ENCODE measurements around the gene QRFPR.
"Not testable (repeated sequence)": the region's sequence is repeated elsewhere in the genome, so short reads cannot be mapped to it uniquely, and the experiment has no call there.

QRFPR gene

DNA sequence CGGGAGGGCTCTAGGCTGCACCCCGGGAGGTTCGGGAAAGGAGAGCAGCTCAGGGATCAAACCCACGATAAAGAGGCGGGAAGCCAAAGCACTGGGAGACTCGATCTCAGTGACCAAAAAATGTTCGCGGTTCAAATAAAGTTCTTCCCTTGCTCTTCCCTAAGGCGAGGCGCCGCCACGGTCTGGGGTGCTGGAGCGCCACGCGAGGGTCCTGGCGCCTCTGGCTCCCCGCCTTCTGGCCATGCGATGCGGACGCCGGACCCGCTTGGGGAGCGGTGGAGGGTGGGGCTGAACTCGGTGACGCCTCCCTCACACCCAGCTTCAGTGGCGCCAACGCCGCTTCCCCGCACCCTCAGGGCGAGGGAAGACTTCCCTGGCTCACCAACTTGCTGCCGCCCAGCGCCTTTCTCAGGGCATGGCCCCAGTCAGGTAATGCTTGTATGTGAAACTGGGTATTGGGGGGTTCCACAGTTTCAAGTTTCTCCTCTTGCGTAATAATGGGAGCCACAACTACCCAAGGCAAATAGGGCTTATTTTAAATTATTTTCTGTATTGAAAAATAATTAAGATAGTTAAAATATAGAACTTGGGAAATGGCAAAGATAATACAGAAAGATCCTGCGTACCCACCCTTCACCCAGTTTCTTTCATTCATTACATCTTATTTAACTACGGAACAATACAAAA is at the start of gene QRFPR:
QRFPR (minus strand) TSS at position 243 of the 687 bp plus-strand sequence. CDS start 371 bp downstream, outside the sequence.
- H3K36me3 ChIP-seq = no peaks in the 10 kb centered on the region
- peaks cover 86% of the 10 kb centered on the region for H3K27me3 ChIP-seq
- H3K27ac ChIP-seq = no peak within 1 kb of the TSS
- H3K4me1 ChIP-seq (ENCODE audit: control insufficient read depth in 1 of 2, insufficient read depth in 1 of 2, low read depth in 1 of 2, low read length in 1 of 2) = no peaks in the 10 kb centered on the region
- H3K4me3 ChIP-seq (ENCODE audit: low read depth in 1 of 2, low read length in 1 of 2) = no peak within 1 kb of the TSS
- no peak for TF ChIP-seq CTCF (IDR thresholded peaks at IDR 0.05)
- H3K9me3 ChIP-seq = no peaks in the 10 kb centered on the region

DNA sequence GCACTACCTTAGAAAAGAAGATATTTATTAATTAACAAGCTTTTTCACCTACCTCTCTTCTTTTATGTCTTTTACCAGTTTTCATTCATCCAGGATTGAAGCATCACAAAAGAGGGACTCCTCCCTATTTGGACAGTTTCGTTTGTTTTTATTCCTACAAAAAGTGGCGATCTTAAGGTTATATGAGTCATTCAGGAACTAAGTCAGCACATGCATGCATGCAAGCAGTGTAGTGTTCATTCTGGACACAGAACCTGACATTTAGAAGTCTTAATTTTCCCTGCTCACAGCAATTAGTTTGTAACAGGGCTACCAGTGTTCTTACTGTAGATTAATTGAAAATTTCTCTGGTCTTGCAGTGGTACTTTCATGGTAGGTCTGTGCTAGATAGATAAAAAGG is 47.9 kb upstream of the QRFPR start:
- no peak overlapping the region for H3K4me3 ChIP-seq (ENCODE audit: low read depth in 1 of 2, low read length in 1 of 2)
- no peaks in the 10 kb centered on the region for H3K36me3 ChIP-seq
- no peaks in the 10 kb centered on the region for H3K27me3 ChIP-seq
- no peak overlapping the region for H3K27ac ChIP-seq
- no peaks in the 10 kb centered on the region for H3K9me3 ChIP-seq
- no peak for TF ChIP-seq CTCF (IDR thresholded peaks at IDR 0.05)
- no peaks in the 10 kb centered on the region for H3K4me1 ChIP-seq (ENCODE audit: control insufficient read depth in 1 of 2, insufficient read depth in 1 of 2, low read depth in 1 of 2, low read length in 1 of 2)

DNA sequence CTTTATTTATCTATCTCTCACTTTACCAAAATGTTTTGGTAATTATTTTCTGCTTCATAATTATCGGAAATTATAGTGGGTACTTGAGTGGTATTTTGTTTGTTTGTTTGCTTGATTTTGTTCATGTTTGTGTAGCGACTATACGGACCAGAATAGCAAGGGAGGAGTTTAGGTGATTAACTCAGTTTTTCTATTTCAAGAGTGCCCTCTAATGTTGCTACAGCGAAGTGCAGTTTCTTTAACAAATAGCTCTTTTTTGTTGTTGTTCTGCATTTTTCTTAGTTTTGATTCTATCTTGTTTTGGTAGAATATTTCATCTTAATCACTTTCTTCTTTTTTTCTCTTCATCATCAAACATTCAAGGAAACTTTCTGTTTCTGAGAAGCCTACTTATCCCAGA is 40.8 kb upstream of the QRFPR start:
- no peaks in the 10 kb centered on the region for H3K4me1 ChIP-seq (ENCODE audit: control insufficient read depth in 1 of 2, insufficient read depth in 1 of 2, low read depth in 1 of 2, low read length in 1 of 2)
- H3K4me3 ChIP-seq (ENCODE audit: low read depth in 1 of 2, low read length in 1 of 2) = no peak overlapping the region
- no peaks in the 10 kb centered on the region for H3K36me3 ChIP-seq
- H3K27me3 ChIP-seq = no peaks in the 10 kb centered on the region
- TF ChIP-seq CTCF (IDR thresholded peaks at IDR 0.05) = no peak
- H3K27ac ChIP-seq = no peak overlapping the region
- H3K9me3 ChIP-seq = no peaks in the 10 kb centered on the region

- H3K27me3 ChIP-seq = no peaks in the 10 kb centered on the region
- TF ChIP-seq CTCF (IDR thresholded peaks at IDR 0.05) = no peak
Measured at GRCh38 chr4:121411151-121411744, 30.4 kb upstream of the QRFPR start.

GRCh38 chr4:121408567-121408966 is 27.7 kb upstream of the QRFPR start:
- H3K4me1 ChIP-seq (ENCODE audit: control insufficient read depth in 1 of 2, insufficient read depth in 1 of 2, low read depth in 1 of 2, low read length in 1 of 2); H3K27me3 ChIP-seq; H3K9me3 ChIP-seq; H3K27ac ChIP-seq; H3K36me3 ChIP-seq; H3K4me3 ChIP-seq (ENCODE audit: low read depth in 1 of 2, low read length in 1 of 2): not testable (repeated sequence)

More at GRCh38 chr4:121411151-121411744, 30.4 kb upstream of the QRFPR start:
- Histone ChIP-seq H3K4me1 (ENCODE audit: control insufficient read depth in 1 of 2, insufficient read depth in 1 of 2, low read depth in 1 of 2, low read length in 1 of 2) (no peaks in the 10 kb centered on the region), H3K4me3 (ENCODE audit: low read depth in 1 of 2, low read length in 1 of 2) (no peak overlapping the region), H3K27ac (no peak overlapping the region), H3K36me3 (no peaks in the 10 kb centered on the region), H3K9me3 (no peaks in the 10 kb centered on the region)

- Histone ChIP-seq H3K36me3 (no peaks in the 10 kb centered on the region), H3K4me3 (ENCODE audit: low read depth in 1 of 2, low read length in 1 of 2) (no peak overlapping the region), H3K27ac (no peak overlapping the region), H3K9me3 (no peaks in the 10 kb centered on the region), H3K27me3 (no peaks in the 10 kb centered on the region), H3K4me1 (ENCODE audit: control insufficient read depth in 1 of 2, insufficient read depth in 1 of 2, low read depth in 1 of 2, low read length in 1 of 2) (no peaks in the 10 kb centered on the region)
- no peak for TF ChIP-seq CTCF (IDR thresholded peaks at IDR 0.05)
Measured at GRCh38 chr4:121400632-121401031, 19.8 kb upstream of the QRFPR start.
